HepG2 (cell line): ENCODE results near the gene ZNF212. TPM values are rescaled to one million over a fixed set of nuclear protein-coding genes. Genes with fewer than 3 reads are reported as not detected.
A peak's percentile ranks its signal among the peaks of the same experiment; 100 is the strongest.

Experiments
- HDAC2 ChIP-seq: sonication (generic); formaldehyde crosslinking; IDR thresholded peaks from 2 replicates; pipeline ENCODE4 v1.4.0; 2020; ENCODE audit warnings: missing genetic modification reagents
- HNRNPH1 ChIP-seq: fragments of 200-400 bp; formaldehyde crosslinking; optimal IDR thresholded peaks from 2 replicates; pipeline ENCODE3; 2017; ENCODE audit warnings: mild to moderate bottlenecking, low read depth, low read length
- NCOA2 ChIP-seq: sonication (generic); formaldehyde crosslinking; IDR thresholded peaks from 2 replicates; pipeline ENCODE4 v1.8.0; 2022; ENCODE audit warnings: inconsistent platforms
- NR3C1 ChIP-seq: sonication (generic); formaldehyde crosslinking; IDR thresholded peaks from 2 replicates; pipeline ENCODE4 v1.4.0; 2020; ENCODE audit warnings: missing genetic modification reagents
- TBP ChIP-seq: sonication (generic); formaldehyde crosslinking; IDR thresholded peaks from 2 replicates; pipeline ENCODE4 v1.5.0; 2020; ENCODE audit warnings: missing genetic modification reagents
- TBX2 ChIP-seq: sonication (generic); formaldehyde crosslinking; IDR thresholded peaks from 2 replicates; pipeline ENCODE4 v1.5.0; 2020; ENCODE audit warnings: missing genetic modification reagents, mild to moderate bottlenecking, borderline replicate concordance
- THAP11 ChIP-seq: IDR thresholded peaks from 2 replicates; pipeline ENCODE4 v1.6.1; 2016; ENCODE audit warnings: missing biosample characterization, missing genetic modification reagents
- ZNF317 ChIP-seq: sonication (generic); formaldehyde crosslinking; IDR thresholded peaks from 2 replicates; pipeline ENCODE4 v1.5.0; 2020; ENCODE audit warnings: mild to moderate bottlenecking, missing genetic modification reagents
- ZNF33A ChIP-seq: sonication (generic); formaldehyde crosslinking; IDR thresholded peaks from 2 replicates; pipeline ENCODE4 v1.5.1; 2020; ENCODE audit warnings: missing genetic modification reagents, mild to moderate bottlenecking, moderate library complexity, borderline replicate concordance
- ZNF451 ChIP-seq: sonication (generic); formaldehyde crosslinking; IDR thresholded peaks from 2 replicates; pipeline ENCODE4 v1.5.0; 2020; ENCODE audit warnings: mild to moderate bottlenecking, missing genetic modification reagents
- ZNF678 ChIP-seq: sonication (generic); formaldehyde crosslinking; IDR thresholded peaks from 2 replicates; pipeline ENCODE4 v1.4.0; 2020; ENCODE audit warnings: mild to moderate bottlenecking, missing genetic modification reagents
- ZNF792 ChIP-seq: IDR thresholded peaks from 2 replicates; pipeline ENCODE4 v1.6.1; 2016
- ZZZ3 ChIP-seq: sonication (generic); formaldehyde crosslinking; IDR thresholded peaks from 2 replicates; pipeline ENCODE4 v1.4.0; 2020; ENCODE audit warnings: missing genetic modification reagents, mild to moderate bottlenecking, borderline replicate concordance
- polyA plus RNA-seq, 8 experiments: library from polyadenylated mRNA; depleted of rRNA in 3 of 8; stranded (reverse) in 7 of 8; unstranded in 1 of 8; fragments of >200 nt; fragmentation: Illumina TruSeq in 4 of 8; extraction: Trizol in 4 of 8; gene quantifications; 2 replicates each; pipeline versions ENCODE4 v1.2.1 to v1.2.3, GENCODE V29; 2011 to 2016; ENCODE audit warnings: low read depth in 4 of 8, missing spikeins in 1 of 8, mixed read lengths in 1 of 8; ENCODE audit not compliant: insufficient read depth in 1 of 8
- total RNA-seq, 5 experiments: library from RNA; depleted of rRNA; stranded (reverse); fragments of >200 nt; fragmentation: Illumina TruSeq; extraction: Trizol; gene quantifications; 2 replicates each; pipeline ENCODE4 v1.2.3, GENCODE V29; 2016; ENCODE audit warnings: low read depth in 1 of 5
- TF ChIP-seq, protein P1 (sequence below): sonication (generic); formaldehyde crosslinking; IDR thresholded peaks from 2 replicates; pipeline ENCODE4 v1.4.0; 2020; ENCODE audit warnings: mild to moderate bottlenecking, missing genetic modification reagents
- TF ChIP-seq, protein P2 (sequence below): sonication (generic); formaldehyde crosslinking; IDR thresholded peaks from 2 replicates; pipeline ENCODE4 v1.4.0; 2020; ENCODE audit warnings: missing genetic modification reagents, mild to moderate bottlenecking, borderline replicate concordance
- TF ChIP-seq, protein P3 (sequence below): sonication (generic); formaldehyde crosslinking; IDR thresholded peaks from 2 replicates; pipeline ENCODE4 v1.5.0; 2020; ENCODE audit warnings: mild to moderate bottlenecking, missing genetic modification reagents
- TF ChIP-seq, protein P4 (sequence below): sonication (generic); formaldehyde crosslinking; IDR thresholded peaks from 2 replicates; pipeline ENCODE4 v1.5.0; 2020; ENCODE audit warnings: missing genetic modification reagents
- TF ChIP-seq, protein P5 (sequence below): sonication (generic); formaldehyde crosslinking; IDR thresholded peaks from 2 replicates; pipeline ENCODE4 v1.5.1; 2020; ENCODE audit warnings: mild to moderate bottlenecking, moderate library complexity, missing genetic modification reagents
- TF ChIP-seq, protein P6 (sequence below): sonication (generic); formaldehyde crosslinking; conservative IDR thresholded peaks from 2 replicates; pipeline ENCODE4 v1.8.0; 2022; ENCODE audit warnings: mild to moderate bottlenecking, moderate library complexity, missing genetic modification reagents

The ZNF212 gene
- total and polyA plus RNA-seq, 2 of the 13 experiments (the other 11 are each of a cell fraction or from before 2014, with no cell fraction given), result 2.6 to 3.8 TPM

DNA sequence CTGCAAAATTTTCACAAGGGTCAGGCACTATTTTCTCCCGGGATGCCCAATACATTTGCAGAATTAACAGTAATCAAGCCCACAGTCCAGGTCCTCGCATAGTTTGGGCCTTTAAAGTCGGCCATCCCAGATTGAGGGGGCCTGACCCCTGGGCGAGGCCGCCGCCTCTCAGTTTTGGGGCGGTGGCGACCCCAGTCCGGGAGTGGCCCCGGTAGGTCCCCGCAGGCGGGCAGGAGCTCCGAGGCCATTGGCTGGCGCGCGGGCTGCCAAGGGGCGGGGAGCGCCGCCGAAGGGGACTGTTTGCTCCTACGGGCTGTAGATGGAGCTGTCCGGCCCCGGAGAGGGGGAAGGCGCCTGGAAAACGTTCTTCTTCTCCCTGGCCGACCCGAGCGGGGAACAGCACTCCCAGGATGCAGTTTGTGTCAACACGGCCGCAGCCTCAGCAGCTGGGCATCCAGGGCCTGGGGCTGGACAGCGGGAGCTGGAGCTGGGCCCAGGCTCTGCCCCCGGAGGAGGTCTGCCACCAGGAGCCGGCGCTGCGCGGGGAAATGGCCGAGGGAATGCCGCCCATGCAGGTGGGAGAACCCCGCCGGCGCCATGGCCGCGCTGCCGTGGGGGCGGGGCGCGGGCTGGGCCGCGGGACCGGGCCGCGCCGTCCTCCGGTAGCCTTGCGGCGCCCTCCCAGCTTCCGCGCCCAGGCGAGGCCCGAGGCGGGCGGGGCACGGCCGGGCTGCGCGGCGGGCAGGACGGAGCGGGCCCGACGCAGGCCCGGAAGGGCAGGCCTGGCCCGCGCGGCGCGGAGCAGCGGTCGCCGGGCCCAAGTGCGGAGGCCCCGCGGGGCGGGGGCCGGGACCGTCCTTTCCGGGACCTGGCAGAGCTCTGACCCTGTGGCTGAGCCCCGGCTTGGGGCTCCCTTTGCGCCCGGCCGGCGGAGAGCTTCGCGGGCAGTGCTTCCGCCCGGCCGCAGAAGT, 44.0 kb upstream of the ZNF212 start, which contains the start of gene ZNF282 (continued):
- TF ChIP-seq TBX2 (peak; percentile 74), THAP11 (peak; percentile 86), HNRNPH1 (no peak), NCOA2 (CRISPR knock-in tag) (no peak), ZNF451 (CRISPR knock-in tag) (peak; percentile 27; the same call in 1 of the 2 replicates), NR3C1 (CRISPR knock-in tag) (no peak), ZNF792 (0 out of 2 replicates have a peak, but pooled peaks have one; percentile 80), ZZZ3 (peak; percentile 52; the same call in 1 of the 2 replicates), TBP (no peak), ZNF678 (CRISPR knock-in tag) (peak; percentile 77; the same call in 1 of the 2 replicates), ZNF317 (CRISPR knock-in tag) (0 out of 2 replicates have a peak, but pooled peaks have one; percentile 39), ZNF33A (CRISPR knock-in tag) (peak; percentile 65; the same call in 1 of the 2 replicates), HDAC2 (no peak)
- TF ChIP-seq, protein P1, sequence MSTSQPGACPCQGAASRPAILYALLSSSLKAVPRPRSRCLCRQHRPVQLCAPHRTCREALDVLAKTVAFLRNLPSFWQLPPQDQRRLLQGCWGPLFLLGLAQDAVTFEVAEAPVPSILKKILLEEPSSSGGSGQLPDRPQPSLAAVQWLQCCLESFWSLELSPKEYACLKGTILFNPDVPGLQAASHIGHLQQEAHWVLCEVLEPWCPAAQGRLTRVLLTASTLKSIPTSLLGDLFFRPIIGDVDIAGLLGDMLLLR (CRISPR knock-in tag), result peak; percentile 66; the same call in 1 of the 2 replicates
- TF ChIP-seq, protein P2, sequence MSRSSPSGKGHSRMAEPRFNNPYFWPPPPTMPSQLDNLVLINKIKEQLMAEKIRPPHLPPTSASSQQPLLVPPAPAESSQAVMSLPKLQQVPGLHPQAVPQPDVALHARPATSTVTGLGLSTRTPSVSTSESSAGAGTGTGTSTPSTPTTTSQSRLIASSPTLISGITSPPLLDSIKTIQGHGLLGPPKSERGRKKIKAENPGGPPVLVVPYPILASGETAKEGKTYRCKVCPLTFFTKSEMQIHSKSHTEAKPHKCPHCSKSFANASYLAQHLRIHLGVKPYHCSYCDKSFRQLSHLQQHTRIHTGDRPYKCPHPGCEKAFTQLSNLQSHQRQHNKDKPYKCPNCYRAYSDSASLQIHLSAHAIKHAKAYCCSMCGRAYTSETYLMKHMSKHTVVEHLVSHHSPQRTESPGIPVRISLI (CRISPR knock-in tag), result no peak; the same call in 1 of the 2 replicates
- TF ChIP-seq, protein P3, sequence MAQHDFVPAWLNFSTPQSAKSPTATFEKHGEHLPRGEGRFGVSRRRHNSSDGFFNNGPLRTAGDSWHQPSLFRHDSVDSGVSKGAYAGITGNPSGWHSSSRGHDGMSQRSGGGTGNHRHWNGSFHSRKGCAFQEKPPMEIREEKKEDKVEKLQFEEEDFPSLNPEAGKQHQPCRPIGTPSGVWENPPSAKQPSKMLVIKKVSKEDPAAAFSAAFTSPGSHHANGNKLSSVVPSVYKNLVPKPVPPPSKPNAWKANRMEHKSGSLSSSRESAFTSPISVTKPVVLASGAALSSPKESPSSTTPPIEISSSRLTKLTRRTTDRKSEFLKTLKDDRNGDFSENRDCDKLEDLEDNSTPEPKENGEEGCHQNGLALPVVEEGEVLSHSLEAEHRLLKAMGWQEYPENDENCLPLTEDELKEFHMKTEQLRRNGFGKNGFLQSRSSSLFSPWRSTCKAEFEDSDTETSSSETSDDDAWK (CRISPR knock-in tag), result no peak
- TF ChIP-seq, protein P4, sequence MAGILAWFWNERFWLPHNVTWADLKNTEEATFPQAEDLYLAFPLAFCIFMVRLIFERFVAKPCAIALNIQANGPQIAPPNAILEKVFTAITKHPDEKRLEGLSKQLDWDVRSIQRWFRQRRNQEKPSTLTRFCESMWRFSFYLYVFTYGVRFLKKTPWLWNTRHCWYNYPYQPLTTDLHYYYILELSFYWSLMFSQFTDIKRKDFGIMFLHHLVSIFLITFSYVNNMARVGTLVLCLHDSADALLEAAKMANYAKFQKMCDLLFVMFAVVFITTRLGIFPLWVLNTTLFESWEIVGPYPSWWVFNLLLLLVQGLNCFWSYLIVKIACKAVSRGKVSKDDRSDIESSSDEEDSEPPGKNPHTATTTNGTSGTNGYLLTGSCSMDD (CRISPR knock-in tag), result no peak
- TF ChIP-seq, protein P5, sequence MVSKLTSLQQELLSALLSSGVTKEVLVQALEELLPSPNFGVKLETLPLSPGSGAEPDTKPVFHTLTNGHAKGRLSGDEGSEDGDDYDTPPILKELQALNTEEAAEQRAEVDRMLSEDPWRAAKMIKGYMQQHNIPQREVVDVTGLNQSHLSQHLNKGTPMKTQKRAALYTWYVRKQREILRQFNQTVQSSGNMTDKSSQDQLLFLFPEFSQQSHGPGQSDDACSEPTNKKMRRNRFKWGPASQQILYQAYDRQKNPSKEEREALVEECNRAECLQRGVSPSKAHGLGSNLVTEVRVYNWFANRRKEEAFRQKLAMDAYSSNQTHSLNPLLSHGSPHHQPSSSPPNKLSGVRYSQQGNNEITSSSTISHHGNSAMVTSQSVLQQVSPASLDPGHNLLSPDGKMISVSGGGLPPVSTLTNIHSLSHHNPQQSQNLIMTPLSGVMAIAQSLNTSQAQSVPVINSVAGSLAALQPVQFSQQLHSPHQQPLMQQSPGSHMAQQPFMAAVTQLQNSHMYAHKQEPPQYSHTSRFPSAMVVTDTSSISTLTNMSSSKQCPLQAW (CRISPR knock-in tag), result peak; percentile 67; the same call in 1 of the 2 replicates
- TF ChIP-seq, protein P6, sequence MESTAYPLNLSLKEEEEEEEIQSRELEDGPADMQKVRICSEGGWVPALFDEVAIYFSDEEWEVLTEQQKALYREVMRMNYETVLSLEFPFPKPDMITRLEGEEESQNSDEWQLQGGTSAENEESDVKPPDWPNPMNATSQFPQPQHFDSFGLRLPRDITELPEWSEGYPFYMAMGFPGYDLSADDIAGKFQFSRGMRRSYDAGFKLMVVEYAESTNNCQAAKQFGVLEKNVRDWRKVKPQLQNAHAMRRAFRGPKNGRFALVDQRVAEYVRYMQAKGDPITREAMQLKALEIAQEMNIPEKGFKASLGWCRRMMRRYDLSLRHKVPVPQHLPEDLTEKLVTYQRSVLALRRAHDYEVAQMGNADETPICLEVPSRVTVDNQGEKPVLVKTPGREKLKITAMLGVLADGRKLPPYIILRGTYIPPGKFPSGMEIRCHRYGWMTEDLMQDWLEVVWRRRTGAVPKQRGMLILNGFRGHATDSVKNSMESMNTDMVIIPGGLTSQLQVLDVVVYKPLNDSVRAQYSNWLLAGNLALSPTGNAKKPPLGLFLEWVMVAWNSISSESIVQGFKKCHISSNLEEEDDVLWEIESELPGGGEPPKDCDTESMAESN (CRISPR knock-in tag), result peak; percentile 72; the same call in 1 of the 2 replicates
